Esophagus (tissue), 2 donors: ENCODE data around the gene FDXR. TPM values are rescaled to one million over a fixed set of nuclear protein-coding genes. Genes with fewer than 3 reads are reported as not detected.
A peak's percentile ranks its signal among the peaks of the same experiment; 100 is the strongest.

Source experiments
- H3K27ac ChIP-seq, 2 donors: one replicate each; pipeline ENCODE4 v1.5.1; 2013; ENCODE audit warnings: low read depth in 2 of 2, mild to moderate bottlenecking in 2 of 2, inconsistent platforms in 1 of 2, low read length in 1 of 2, moderate library complexity in 1 of 2
- H3K27me3 ChIP-seq, 2 donors: one replicate each; pipeline ENCODE4 v1.6.1; 2013; ENCODE audit warnings: low read length in 2 of 2, control low read depth in 1 of 2, mild to moderate bottlenecking in 1 of 2; ENCODE audit not compliant: insufficient read depth in 2 of 2, control insufficient read depth in 1 of 2
- H3K36me3 ChIP-seq, 2 donors: one replicate each; pipeline ENCODE4 v1.6.1; 2013; ENCODE audit warnings: low read length in 1 of 2; ENCODE audit not compliant: control insufficient read depth in 2 of 2, insufficient read depth in 2 of 2
- H3K4me1 ChIP-seq, 2 donors: one replicate each; pipeline ENCODE4 v1.6.1; 2013; ENCODE audit warnings: low read length in 1 of 2; ENCODE audit not compliant: control insufficient read depth in 2 of 2, insufficient read depth in 2 of 2
- H3K4me3 ChIP-seq, 2 donors: one replicate each; pipeline ENCODE4 v1.5.1; 2013; ENCODE audit warnings: low read length in 2 of 2, mild to moderate bottlenecking in 2 of 2, low read depth in 1 of 2, moderate library complexity in 1 of 2
- H3K9me3 ChIP-seq, 2 donors: one replicate each; pipeline ENCODE4 v1.6.1; 2013; ENCODE audit warnings: mild to moderate bottlenecking in 2 of 2, low read depth in 1 of 2, low read length in 1 of 2, moderate library complexity in 1 of 2; ENCODE audit not compliant: control insufficient read depth in 2 of 2, insufficient read depth in 1 of 2
- WGBS, 2 donors: extraction: QIAGEN DNeasy Blood & Tissue Kit; methylation state at CpG; one replicate each; pipeline ENCODE4 v1.1.7; 2013; 5-methylcytosine and 5-hydroxymethylcytosine counted together
- polyA plus RNA-seq, 2 donors: library from polyadenylated mRNA; stranded (reverse); fragments of 200-250 nt; gene quantifications; one replicate each; pipeline ENCODE4 v1.2.3, GENCODE V29; 2013
- donor health status: healthy with polysubstance abuse.
- donor health status: Bipolar disorder and iron deficiency.

Gene FDXR, protein sequence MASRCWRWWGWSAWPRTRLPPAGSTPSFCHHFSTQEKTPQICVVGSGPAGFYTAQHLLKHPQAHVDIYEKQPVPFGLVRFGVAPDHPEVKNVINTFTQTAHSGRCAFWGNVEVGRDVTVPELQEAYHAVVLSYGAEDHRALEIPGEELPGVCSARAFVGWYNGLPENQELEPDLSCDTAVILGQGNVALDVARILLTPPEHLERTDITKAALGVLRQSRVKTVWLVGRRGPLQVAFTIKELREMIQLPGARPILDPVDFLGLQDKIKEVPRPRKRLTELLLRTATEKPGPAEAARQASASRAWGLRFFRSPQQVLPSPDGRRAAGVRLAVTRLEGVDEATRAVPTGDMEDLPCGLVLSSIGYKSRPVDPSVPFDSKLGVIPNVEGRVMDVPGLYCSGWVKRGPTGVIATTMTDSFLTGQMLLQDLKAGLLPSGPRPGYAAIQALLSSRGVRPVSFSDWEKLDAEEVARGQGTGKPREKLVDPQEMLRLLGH
- polyA plus RNA-seq: 10 to 100 TPM; 13.4 to 28.9 TPM

DNA sequence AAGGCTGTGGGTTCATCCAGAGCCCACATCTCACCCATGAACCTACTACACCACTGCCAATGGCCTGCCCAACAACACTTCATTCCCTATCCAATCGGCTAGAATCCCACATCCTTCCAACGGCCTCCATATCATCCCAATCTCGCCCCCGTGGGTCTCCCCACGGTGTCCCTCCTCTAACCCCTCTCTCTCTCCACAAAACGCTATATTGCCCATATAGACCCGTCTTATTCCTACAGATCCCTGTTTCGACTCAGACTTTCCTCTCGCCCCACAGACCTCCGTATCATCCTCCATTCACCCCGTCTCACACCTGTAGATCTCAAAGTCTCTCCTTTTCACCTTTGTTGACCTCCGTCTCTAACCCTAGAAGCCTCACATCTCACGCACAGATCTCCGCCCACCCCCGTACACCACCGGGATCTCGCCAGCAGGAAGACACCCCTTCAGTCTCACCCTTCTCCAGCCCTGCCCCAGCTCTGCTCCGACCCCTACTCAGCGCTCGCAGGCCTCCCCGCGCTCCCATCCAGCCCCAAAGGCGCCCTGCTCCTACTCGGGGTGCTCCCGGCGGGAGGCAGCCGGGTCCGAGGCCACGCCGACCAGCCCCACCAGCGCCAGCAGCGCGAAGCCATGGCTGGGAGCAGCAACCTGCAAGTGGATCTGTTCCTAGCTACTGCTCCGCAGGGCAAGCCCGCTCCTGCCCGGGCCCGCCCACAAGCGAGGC lies at the start of gene FDXR:
FDXR (minus strand) TSS at position 682 of the 724 bp plus-strand sequence; CDS start at position 632, 50 bp downstream.
- Histone ChIP-seq H3K4me1 (peaks cover 4 to 13% of the 10 kb centered on the region in 2 donors), H3K27ac (peak within 1 kb of the TSS; percentile 91 to 97), H3K36me3 (peaks cover 0 to 5% of the 10 kb centered on the region in 2 donors), H3K4me3 (peak within 1 kb of the TSS; percentile 69 to 75), H3K27me3 (no peaks in the 10 kb centered on the region), H3K9me3 (no peaks in the 10 kb centered on the region)
- WGBS, 2 donors: 5 to 6% methylated on average over 36 to 38 of the region's 38 CpGs

DNA sequence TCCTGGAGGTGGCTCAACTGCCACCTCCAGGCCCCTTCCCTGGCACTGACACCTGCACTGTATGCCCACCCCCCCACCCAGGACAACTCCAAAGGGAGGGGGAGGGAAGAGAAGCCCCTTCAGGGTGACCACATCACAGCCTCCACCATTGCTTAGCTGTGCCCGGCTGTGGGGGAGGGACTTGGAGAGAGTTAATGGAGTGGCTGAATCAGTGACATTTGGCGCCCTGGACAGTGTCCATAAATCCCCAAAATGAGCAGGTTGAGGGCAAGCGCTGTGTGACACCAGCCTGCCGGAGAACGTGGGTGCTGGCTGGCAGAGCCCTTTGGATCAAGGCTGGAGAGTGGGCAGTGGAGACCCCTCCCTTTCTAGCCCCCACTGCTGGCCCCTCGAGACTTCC lies 49.4 kb upstream of the FDXR start:
- Histone ChIP-seq H3K9me3 (peaks cover 0 to 5% of the 10 kb centered on the region in 2 donors), H3K4me1 (peaks cover 0 to 20% of the 10 kb centered on the region in 2 donors), H3K4me3 (peak overlapping the region in 1 of 2 donors; percentile 47), H3K27me3 (peaks cover 0 to 2% of the 10 kb centered on the region in 2 donors), H3K36me3 (peaks cover 0 to 3% of the 10 kb centered on the region in 2 donors), H3K27ac (no peak overlapping the region)
- 33 to 37% methylated on average over 6 of the region's 6 CpGs for WGBS, 2 donors

DNA sequence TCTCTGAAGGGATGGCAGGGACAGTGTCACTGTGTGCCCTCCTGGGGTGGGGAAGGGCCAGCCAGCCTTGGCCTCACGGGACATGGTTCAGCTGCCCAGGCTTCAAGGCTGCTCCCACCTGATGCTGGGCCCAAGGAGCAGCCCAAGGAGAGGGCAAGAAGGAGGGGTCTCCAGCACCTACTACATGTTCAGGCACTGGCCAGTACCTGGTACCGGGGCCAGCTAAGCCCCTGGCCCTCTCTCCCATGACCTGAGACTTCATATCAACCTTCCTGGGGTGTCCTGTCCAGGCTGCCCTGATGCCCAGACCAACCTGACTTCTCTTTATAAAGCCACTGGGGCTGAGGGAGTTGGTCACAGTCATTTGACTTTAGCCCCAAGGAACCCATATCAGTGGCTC lies 49.0 kb upstream of the FDXR start:
- Histone ChIP-seq H3K27ac (no peak overlapping the region), H3K27me3 (peaks cover 0 to 2% of the 10 kb centered on the region in 2 donors)

DNA sequence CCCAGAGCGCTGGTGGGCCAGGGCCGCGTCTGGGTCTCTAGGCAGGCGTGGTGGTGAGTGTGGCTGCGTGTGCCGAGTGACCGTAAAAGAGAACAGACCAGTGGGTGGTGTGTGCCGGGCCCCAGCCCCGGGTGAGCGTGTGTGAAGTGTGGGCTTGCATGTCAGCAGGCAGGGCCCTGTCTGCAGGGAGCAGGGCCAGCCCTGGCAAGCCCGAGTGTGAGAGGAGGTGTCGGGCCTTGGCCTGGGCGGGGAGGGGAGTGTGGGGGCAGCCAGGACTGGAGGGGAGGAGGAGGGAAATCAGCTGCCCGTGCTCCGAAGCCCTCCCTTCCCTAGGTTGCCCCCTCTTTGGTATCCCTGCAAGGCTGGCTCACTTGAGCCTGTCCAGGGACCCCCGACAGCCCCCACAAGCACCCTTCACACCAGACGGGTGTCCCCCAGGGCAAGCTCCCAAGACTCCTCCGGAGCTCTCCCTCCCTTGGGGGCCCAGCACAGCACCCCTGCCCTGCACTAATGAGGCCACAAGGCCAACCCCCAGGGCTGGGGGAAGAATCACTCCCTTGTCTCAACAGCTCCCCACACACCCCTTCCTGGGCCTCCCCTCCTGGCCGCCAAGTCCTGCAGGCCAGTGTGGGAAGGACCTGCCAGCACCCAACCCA lies 48.4 kb upstream of the FDXR start:
- H3K27me3 ChIP-seq: peaks cover 0 to 2% of the 10 kb centered on the region in 2 donors
- peaks cover 0 to 11% of the 10 kb centered on the region in 2 donors for H3K36me3 ChIP-seq
- 36 to 45% methylated on average over 18 to 19 of the region's 19 CpGs for WGBS, 2 donors
- peaks cover 0 to 21% of the 10 kb centered on the region in 2 donors for H3K4me1 ChIP-seq
- H3K9me3 ChIP-seq: peaks cover 0 to 5% of the 10 kb centered on the region in 2 donors
- H3K4me3 ChIP-seq: no peak overlapping the region
- H3K27ac ChIP-seq: no peak overlapping the region

More for the DNA sequence above, 49.0 kb upstream of the FDXR start:
- peaks cover 0 to 5% of the 10 kb centered on the region in 2 donors for H3K9me3 ChIP-seq
- WGBS, 2 donors: 95% methylated on average over 2 of the region's 2 CpGs
- peaks cover 0 to 21% of the 10 kb centered on the region in 2 donors for H3K4me1 ChIP-seq
- H3K36me3 ChIP-seq: peaks cover 0 to 7% of the 10 kb centered on the region in 2 donors
- H3K4me3 ChIP-seq: no peak overlapping the region

DNA sequence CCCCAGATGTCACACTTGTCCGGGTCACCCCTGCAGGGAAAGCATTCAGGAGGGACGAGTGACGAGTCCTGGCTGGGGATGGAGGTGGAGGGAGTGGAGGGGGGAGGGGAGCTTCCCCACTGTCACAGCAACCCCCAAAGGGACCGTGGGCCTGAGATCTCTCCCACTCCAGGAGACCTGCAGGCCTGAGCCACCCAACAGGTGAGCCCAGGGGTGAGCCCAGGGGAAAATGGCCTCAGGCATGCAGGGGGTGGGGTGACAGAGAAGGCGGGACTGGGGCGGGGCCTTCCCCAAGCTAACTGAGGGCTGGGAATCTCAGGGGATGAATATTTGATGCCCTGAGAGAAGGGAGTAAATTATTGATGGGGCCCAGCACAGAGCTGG lies 47.8 kb upstream of the FDXR start:
- Histone ChIP-seq H3K9me3 (peaks cover 0 to 5% of the 10 kb centered on the region in 2 donors), H3K4me1 (peaks cover 0 to 21% of the 10 kb centered on the region in 2 donors), H3K27me3 (peaks cover 0 to 2% of the 10 kb centered on the region in 2 donors), H3K27ac (no peak overlapping the region), H3K4me3 (no peak overlapping the region), H3K36me3 (peaks cover 0 to 11% of the 10 kb centered on the region in 2 donors)
- WGBS, 2 donors: 36 to 46% methylated on average over 6 of the region's 6 CpGs

DNA sequence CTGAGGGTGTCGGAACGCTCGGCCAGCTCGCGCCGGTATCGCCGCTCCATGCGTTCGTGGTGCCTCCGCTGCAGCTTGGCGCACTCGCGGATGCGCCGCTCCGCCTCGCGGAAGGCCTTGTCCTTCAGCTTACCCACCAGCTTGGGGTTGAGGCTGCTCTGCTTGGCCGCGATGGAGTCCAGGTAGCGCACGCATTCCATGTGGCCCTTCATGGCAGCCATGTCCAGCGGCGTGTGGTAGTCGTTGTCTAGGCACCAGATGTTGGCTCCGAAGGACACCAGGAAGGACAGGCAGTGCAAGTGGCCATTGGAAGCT lies 47.5 kb upstream of the FDXR start:
- WGBS, 2 donors: 79 to 86% methylated on average over 27 of the region's 27 CpGs
- no peak overlapping the region for H3K4me3 ChIP-seq
- no peak overlapping the region for H3K27ac ChIP-seq
- peaks cover 0 to 11% of the 10 kb centered on the region in 2 donors for H3K36me3 ChIP-seq
- H3K9me3 ChIP-seq: peaks cover 0 to 5% of the 10 kb centered on the region in 2 donors
- peaks cover 0 to 2% of the 10 kb centered on the region in 2 donors for H3K27me3 ChIP-seq
- peaks cover 0 to 21% of the 10 kb centered on the region in 2 donors for H3K4me1 ChIP-seq

DNA sequence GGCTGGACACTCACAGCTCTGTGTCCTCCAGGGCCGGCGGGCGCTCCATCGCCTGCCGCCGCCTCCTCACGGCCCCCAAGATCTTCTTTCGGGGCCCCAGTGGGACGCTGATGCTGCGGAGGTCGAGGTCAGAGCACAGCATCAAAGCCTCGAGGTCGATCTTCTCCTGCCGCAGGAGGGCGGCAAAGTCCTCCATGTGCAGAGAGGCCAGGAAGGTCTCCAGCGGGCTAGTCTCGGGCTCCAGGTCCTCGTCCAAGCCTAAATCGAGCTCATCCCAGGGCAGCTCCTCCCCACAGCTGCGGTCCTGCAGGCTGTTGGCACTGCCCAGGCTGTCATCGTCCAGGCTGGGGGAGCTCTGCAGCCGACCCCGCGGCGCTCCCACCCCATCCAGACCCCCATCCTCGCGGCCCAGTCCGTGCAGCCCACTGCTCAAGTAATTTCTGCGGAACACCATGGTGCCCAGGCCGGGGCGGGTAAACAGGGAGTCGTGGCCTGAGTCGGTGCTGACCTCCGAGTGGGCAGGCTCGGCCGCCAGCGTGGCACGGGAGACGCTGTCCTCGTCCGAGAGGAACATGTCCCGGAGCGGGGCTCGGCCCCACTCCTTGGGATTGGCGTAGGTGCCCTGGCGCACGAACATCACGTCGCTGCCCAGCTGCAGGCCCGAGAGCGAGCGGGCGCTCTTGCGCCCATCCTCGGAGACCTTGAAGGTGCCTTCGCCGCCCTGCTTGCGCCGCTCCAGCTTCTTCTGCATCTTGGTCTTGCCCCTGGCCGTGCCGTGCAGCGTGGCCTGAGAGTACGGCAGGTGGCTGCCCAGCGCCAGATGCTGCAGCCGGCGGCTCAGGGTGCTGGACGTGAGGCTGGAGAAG lies 46.9 kb upstream of the FDXR start:
- H3K27ac ChIP-seq: no peak overlapping the region
- peaks cover 0 to 19% of the 10 kb centered on the region in 2 donors for H3K4me1 ChIP-seq
- H3K9me3 ChIP-seq: peaks cover 0 to 5% of the 10 kb centered on the region in 2 donors
- H3K27me3 ChIP-seq: peaks cover 0 to 2% of the 10 kb centered on the region in 2 donors
- WGBS, 2 donors: 72 to 82% methylated on average over 65 to 67 of the region's 67 CpGs
- peaks cover 0 to 11% of the 10 kb centered on the region in 2 donors for H3K36me3 ChIP-seq
- no peak overlapping the region for H3K4me3 ChIP-seq

DNA sequence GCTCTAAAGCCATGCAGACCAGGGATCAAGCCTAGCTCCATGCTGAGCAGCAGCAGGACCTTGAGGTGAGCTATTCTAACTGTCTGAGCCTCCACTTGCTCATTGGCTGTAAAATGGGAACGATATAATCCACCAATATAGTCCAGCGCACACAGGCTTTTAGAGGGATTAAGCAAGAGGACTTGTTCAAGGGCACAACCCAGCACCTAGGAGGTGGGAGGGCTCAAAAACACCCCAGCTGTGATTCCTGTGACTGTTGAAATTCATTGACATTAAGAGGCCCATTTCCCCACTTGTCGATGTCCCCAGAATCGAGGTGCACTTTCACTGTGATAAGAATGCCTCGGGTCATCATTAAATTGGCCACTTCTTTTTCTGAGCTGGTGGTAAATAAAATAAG lies 46.1 kb upstream of the FDXR start:
- H3K9me3 ChIP-seq: peaks cover 0 to 5% of the 10 kb centered on the region in 2 donors
- 85 to 88% methylated on average over 5 of the region's 5 CpGs for WGBS, 2 donors
- H3K4me1 ChIP-seq: peaks cover 0 to 17% of the 10 kb centered on the region in 2 donors
- H3K27me3 ChIP-seq: no peaks in the 10 kb centered on the region
- no peak overlapping the region for H3K4me3 ChIP-seq
- peaks cover 0 to 11% of the 10 kb centered on the region in 2 donors for H3K36me3 ChIP-seq
- H3K27ac ChIP-seq: no peak overlapping the region
